Suprapubic skin (tissue), 4 donors: Measurements from ENCODE around the gene MORN5. TPM values are rescaled to one million over a fixed set of nuclear protein-coding genes. Genes with fewer than 3 reads are reported as not detected.

Source experiments
- DNase-seq, 2 donors: peaks; one replicate each; pipeline ENCODE4 v3.0.0-alpha.2; 2019; ENCODE audit warnings: low spot score in 2 of 2
- H3K27ac ChIP-seq: fragments of 200-600 bp; sonication (generic); one replicate; pipeline ENCODE4 v1.5.1; 2019
- H3K27me3 ChIP-seq: fragments of 200-600 bp; sonication (generic); one replicate; pipeline ENCODE4 v1.5.1; 2019
- H3K36me3 ChIP-seq: fragments of 200-600 bp; sonication (generic); one replicate; pipeline ENCODE4 v1.5.1; 2019
- H3K4me1 ChIP-seq: fragments of 200-600 bp; sonication (generic); one replicate; pipeline ENCODE4 v1.5.1; 2019
- H3K4me3 ChIP-seq: fragments of 200-600 bp; sonication (generic); one replicate; pipeline ENCODE4 v1.5.1; 2019; ENCODE audit warnings: mild to moderate bottlenecking
- H3K9me3 ChIP-seq: fragments of 200-600 bp; sonication (generic); one replicate; pipeline ENCODE4 v1.5.1; 2019
- EP300 ChIP-seq: sonication (generic); formaldehyde crosslinking; IDR thresholded peaks from one replicate; pipeline ENCODE4 v1.6.1; 2017; ENCODE audit warnings: antibody characterized with exemption
- POLR2A ChIP-seq, 2 donors: fragments of 450-650 bp; IDR thresholded peaks; one replicate each; pipeline ENCODE4 v1.6.1; 2017; ENCODE audit warnings: antibody characterized with exemption in 2 of 2, mild to moderate bottlenecking in 2 of 2, moderate library complexity in 2 of 2
- POLR2AphosphoS5 ChIP-seq, 3 donors: sonication (generic); formaldehyde crosslinking; IDR thresholded peaks; one replicate each; pipeline ENCODE4 v1.6.1; 2017; ENCODE audit warnings: antibody characterized with exemption in 3 of 3
- WGBS: methylation state at CpG from one replicate; pipeline ENCODE4 v1.1.5; 2018; 5-methylcytosine and 5-hydroxymethylcytosine counted together
- total RNA-seq, 4 donors: library from RNA; depleted of rRNA; stranded (reverse); fragments of >200 nt; gene quantifications; one replicate each; pipeline ENCODE4 v1.1.0, GENCODE V29; 2016
- TF ChIP-seq, protein P1 (sequence below), 2 donors: fragments of 200-600 bp in 1 of 2; fragments of 450-650 bp in 1 of 2; sonication (generic) in 1 of 2; IDR thresholded peaks; one replicate each; pipeline ENCODE4 v1.5.1; 2016 to 2019; ENCODE audit warnings: antibody characterized with exemption in 2 of 2, mild to moderate bottlenecking in 1 of 2, moderate library complexity in 1 of 2

The MORN5 gene
- total RNA-seq, 4 donors from 2014 or later: not detected

GRCh38 chr9:122145592-122145863 lies 14.2 kb upstream of the MORN5 start:
- no peak overlapping the region for H3K4me3 ChIP-seq
- H3K27me3 ChIP-seq: no peaks in the 10 kb centered on the region
- TF ChIP-seq EP300 (no peak), POLR2AphosphoS5 (IDR thresholded peaks at IDR 0.05) (no peak), POLR2A (IDR thresholded peaks at IDR 0.05) (no peak)
- TF ChIP-seq, protein P1, sequence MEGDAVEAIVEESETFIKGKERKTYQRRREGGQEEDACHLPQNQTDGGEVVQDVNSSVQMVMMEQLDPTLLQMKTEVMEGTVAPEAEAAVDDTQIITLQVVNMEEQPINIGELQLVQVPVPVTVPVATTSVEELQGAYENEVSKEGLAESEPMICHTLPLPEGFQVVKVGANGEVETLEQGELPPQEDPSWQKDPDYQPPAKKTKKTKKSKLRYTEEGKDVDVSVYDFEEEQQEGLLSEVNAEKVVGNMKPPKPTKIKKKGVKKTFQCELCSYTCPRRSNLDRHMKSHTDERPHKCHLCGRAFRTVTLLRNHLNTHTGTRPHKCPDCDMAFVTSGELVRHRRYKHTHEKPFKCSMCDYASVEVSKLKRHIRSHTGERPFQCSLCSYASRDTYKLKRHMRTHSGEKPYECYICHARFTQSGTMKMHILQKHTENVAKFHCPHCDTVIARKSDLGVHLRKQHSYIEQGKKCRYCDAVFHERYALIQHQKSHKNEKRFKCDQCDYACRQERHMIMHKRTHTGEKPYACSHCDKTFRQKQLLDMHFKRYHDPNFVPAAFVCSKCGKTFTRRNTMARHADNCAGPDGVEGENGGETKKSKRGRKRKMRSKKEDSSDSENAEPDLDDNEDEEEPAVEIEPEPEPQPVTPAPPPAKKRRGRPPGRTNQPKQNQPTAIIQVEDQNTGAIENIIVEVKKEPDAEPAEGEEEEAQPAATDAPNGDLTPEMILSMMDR (IDR thresholded peaks at IDR 0.05): no peak
- H3K4me1 ChIP-seq: no peaks in the 10 kb centered on the region
- H3K9me3 ChIP-seq: no peaks in the 10 kb centered on the region
- WGBS: 94% methylated on average over 2 of the region's 2 CpGs
- DNase-seq: no peak
- H3K36me3 ChIP-seq: peaks cover 52% of the 10 kb centered on the region
- no peak overlapping the region for H3K27ac ChIP-seq

DNA sequence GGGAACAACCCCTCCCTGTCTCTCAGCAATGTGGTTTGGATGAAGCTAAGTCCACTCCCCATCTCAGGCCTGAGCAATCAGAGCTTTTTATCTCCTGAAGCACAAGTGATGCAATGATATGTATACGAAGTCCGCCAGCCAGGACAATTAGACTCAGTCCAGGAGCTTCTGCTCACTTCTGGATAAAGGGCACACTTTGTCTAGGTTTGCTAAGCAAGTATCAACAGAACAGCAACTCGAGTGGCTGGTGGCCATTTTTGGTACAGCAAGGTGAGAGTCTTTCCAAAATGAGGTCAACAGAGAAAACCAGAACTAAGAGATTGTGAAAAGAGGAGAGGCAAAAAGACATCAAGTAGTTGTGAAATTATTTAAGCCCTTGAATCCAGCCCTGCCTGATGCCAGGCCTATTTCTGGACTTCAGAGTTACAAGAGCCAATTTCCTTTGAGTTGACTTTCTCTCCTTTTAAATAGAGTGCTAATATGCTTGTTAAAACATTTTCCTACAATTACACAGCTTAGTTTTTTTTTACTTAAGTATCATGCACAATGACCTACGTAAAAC lies 8.4 kb upstream of the MORN5 start:
- Histone ChIP-seq H3K4me1 (peaks cover 9% of the 10 kb centered on the region), H3K27me3 (no peaks in the 10 kb centered on the region), H3K36me3 (peaks cover 27% of the 10 kb centered on the region), H3K27ac (no peak overlapping the region), H3K9me3 (no peaks in the 10 kb centered on the region), H3K4me3 (no peak overlapping the region)
- 81% methylated on average over 4 of the region's 4 CpGs for WGBS
- DNase-seq: no peak
- TF ChIP-seq, protein P1 (IDR thresholded peaks at IDR 0.05): no peak
- TF ChIP-seq POLR2AphosphoS5 (IDR thresholded peaks at IDR 0.05): no peak
- TF ChIP-seq POLR2A (IDR thresholded peaks at IDR 0.05): no peak
- no peak for TF ChIP-seq EP300

DNA sequence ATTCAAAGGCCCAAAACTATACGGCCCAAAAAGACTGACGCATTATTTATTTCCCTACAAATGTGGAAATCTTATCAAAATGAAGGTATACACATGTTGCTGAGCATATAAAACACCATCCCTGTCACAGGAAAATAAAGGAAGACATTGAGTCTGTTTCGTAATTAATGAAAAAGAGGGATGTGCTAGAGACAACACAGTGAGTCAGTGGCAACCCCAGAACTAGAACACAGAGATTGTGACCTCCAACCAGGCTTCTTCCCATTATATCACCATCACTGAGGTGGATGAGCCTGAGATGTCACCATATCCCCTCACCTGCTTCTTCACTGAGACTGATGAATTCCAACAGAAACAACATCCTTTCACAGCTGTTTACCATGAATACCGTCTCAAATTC lies 3.9 kb upstream of the MORN5 start:
- H3K4me1 ChIP-seq: peaks cover 36% of the 10 kb centered on the region
- DNase-seq: no peak
- no peaks in the 10 kb centered on the region for H3K27me3 ChIP-seq
- no peak overlapping the region for H3K4me3 ChIP-seq
- peaks cover 4% of the 10 kb centered on the region for H3K36me3 ChIP-seq
- 80% methylated on average over 4 of the region's 4 CpGs for whole genome bisulfite sequencing
- TF ChIP-seq POLR2A (IDR thresholded peaks at IDR 0.05): no peak
- TF ChIP-seq POLR2AphosphoS5 (IDR thresholded peaks at IDR 0.05): no peak
- no peak for TF ChIP-seq EP300
- TF ChIP-seq, protein P1 (IDR thresholded peaks at IDR 0.05): no peak
- no peak overlapping the region for H3K27ac ChIP-seq
- no peaks in the 10 kb centered on the region for H3K9me3 ChIP-seq

- Histone ChIP-seq H3K36me3 (no peaks in the 10 kb centered on the region), H3K4me1 (peaks cover 31% of the 10 kb centered on the region), H3K4me3 (peak overlapping the region; percentile 100), H3K9me3 (no peaks in the 10 kb centered on the region), H3K27me3 (no peaks in the 10 kb centered on the region), H3K27ac (no peak overlapping the region)
- WGBS: 76% methylated on average over 3 of the region's 3 CpGs
- DNase-seq: peak in 1 of 2 donors; percentile 31
- TF ChIP-seq POLR2AphosphoS5 (IDR thresholded peaks at IDR 0.05) (no peak), EP300 (no peak), POLR2A (IDR thresholded peaks at IDR 0.05) (no peak)
- TF ChIP-seq, protein P1 (IDR thresholded peaks at IDR 0.05): peak in 1 of 2 donors; percentile 38
Measured at GRCh38 chr9:122158202-122158601, 1.5 kb upstream of the MORN5 start.

DNA sequence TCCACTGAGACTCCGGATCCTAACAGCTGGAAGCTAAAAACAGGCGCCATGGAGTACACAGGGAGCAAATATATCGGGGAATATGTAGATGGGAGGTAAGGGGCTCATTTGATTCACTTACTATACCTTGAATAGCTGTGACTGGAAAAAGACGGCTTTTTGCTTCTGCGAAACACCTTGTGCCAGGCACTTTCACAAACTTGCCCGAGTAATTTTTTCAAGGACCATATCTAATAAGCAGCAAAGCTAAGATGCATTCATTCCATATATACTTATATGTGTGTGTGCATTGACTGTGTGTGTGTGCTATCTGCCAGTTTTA lies 178 bp downstream of the MORN5 start:
- no peak for DNase-seq
- H3K9me3 ChIP-seq: no peaks in the 10 kb centered on the region
- peak overlapping the region; percentile 100 for H3K4me3 ChIP-seq
- 18% methylated on average over 6 of the region's 6 CpGs for WGBS
- TF ChIP-seq, protein P1 (IDR thresholded peaks at IDR 0.05): no peak
- no peak for TF ChIP-seq EP300
- no peak for TF ChIP-seq POLR2A (IDR thresholded peaks at IDR 0.05)
- TF ChIP-seq POLR2AphosphoS5 (IDR thresholded peaks at IDR 0.05): no peak
- H3K4me1 ChIP-seq: peaks cover 31% of the 10 kb centered on the region
- no peaks in the 10 kb centered on the region for H3K36me3 ChIP-seq
- no peaks in the 10 kb centered on the region for H3K27me3 ChIP-seq
- no peak overlapping the region for H3K27ac ChIP-seq
